GM12873 (cell line): ENCODE data around the gene GLS.

Source experiments
- CTCF ChIP-seq: IDR thresholded peaks from 2 replicates; pipeline ENCODE4 v1.5.1; 2012; ENCODE audit warnings: low read depth, mild to moderate bottlenecking, moderate library complexity, low read length, control low read depth; ENCODE audit not compliant: insufficient read depth; ENCODE audit errors: missing control alignments

GLS gene

GRCh38 chr2:190846746-190847145 is 33.9 kb upstream of the GLS start:
- TF ChIP-seq CTCF: no peak

- no peak for TF ChIP-seq CTCF
These were observed 33.0 kb upstream of the GLS start for GRCh38 chr2:190847504-190848081.

- TF ChIP-seq CTCF: no peak
These were observed 30.8 kb upstream of the GLS start for GRCh38 chr2:190849774-190850173.

- no peak for TF ChIP-seq CTCF
These were observed 26.9 kb upstream of the GLS start for GRCh38 chr2:190853531-190854383.

- TF ChIP-seq CTCF: no peak
These were observed 25.9 kb upstream of the GLS start for GRCh38 chr2:190854726-190855125.

- no peak for TF ChIP-seq CTCF
These were observed 25.4 kb upstream of the GLS start for GRCh38 chr2:190855245-190855644.

GRCh38 chr2:190856985-190857384 is 23.6 kb upstream of the GLS start:
- TF ChIP-seq CTCF: no peak
